ENCODE results near the gene TMEM19.

DNA sequence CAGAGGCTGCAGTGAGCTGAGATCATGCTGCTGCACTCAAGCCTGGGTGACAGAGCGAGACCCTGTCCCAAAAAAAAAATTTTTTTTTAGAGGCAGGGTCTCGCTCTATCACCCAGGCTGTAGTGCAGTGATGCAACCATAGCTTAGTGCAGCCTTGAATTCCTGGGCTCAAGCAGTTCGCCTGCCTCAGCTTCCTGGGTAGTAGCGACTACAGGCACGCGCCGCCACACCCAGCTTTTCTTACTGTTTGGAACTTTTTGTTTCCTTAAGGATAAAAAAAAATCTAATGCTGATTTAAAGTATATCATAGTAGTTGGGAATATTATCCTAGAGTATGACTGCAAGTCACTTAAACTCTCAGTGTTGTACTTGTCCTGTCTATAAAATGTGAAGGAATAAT lies 7.2 kb downstream of the TMEM19 start:
- TF ChIP-seq, protein P1, sequence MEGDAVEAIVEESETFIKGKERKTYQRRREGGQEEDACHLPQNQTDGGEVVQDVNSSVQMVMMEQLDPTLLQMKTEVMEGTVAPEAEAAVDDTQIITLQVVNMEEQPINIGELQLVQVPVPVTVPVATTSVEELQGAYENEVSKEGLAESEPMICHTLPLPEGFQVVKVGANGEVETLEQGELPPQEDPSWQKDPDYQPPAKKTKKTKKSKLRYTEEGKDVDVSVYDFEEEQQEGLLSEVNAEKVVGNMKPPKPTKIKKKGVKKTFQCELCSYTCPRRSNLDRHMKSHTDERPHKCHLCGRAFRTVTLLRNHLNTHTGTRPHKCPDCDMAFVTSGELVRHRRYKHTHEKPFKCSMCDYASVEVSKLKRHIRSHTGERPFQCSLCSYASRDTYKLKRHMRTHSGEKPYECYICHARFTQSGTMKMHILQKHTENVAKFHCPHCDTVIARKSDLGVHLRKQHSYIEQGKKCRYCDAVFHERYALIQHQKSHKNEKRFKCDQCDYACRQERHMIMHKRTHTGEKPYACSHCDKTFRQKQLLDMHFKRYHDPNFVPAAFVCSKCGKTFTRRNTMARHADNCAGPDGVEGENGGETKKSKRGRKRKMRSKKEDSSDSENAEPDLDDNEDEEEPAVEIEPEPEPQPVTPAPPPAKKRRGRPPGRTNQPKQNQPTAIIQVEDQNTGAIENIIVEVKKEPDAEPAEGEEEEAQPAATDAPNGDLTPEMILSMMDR (IDR thresholded peaks at IDR 0.05 in 4 of 5, conservative IDR thresholded peaks at IDR 0.05 in 1 of 5), result no peak
- no peak for TF ChIP-seq POLR2A (IDR thresholded peaks at IDR 0.05)
